EL (cell line): ENCODE data around the gene ADAM8.

Experiments used
- DNase-seq: peaks from one replicate; pipeline ENCODE4 v3.0.0-alpha.2; 2016

Gene ADAM8

DNA sequence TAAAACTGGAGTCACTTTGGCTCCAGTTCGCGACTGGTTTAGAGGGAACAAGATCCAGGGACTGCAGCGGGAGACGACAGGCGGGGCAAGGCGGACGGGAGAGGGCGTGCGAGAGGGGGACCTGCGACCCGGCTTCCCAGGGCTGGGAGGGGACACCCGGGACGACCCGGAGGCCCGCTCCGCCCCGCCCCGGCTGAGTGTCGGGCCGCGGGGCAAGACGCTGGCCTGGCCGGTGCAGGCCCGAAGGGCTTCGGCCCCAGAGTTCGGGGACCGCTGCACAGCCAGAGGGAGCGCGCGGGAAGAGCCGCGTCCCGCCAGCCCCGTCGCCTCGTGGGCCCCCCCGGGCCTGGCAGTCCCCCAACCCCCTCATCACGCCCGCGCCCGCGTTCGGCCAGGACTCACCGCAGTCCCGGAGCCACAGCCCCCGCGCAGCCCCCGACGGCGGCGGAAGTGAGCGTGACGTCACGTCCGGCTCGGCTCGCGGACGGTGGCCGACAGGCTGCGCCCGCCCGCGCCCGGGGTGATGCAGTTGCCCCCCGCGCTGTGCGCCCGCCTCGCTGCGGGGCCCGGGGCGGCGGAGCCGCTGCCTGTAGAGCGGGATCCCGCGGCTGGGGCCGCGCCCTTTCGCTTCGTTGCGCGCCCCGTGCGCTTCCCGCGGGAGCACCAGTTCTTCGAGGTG, 31.9 kb upstream of the ADAM8 start, which contains the start of the genes TUBGCP2 and ZNF511:
TUBGCP2 (minus strand) TSS at position 452 of the 679 bp plus-strand sequence. CDS start 5,931 bp downstream, outside the sequence.
ZNF511 (plus strand) TSS at position 494 of the 679 bp plus-strand sequence; CDS start at position 524, 30 bp downstream.
- DNase-seq = peak; percentile 81

DNA sequence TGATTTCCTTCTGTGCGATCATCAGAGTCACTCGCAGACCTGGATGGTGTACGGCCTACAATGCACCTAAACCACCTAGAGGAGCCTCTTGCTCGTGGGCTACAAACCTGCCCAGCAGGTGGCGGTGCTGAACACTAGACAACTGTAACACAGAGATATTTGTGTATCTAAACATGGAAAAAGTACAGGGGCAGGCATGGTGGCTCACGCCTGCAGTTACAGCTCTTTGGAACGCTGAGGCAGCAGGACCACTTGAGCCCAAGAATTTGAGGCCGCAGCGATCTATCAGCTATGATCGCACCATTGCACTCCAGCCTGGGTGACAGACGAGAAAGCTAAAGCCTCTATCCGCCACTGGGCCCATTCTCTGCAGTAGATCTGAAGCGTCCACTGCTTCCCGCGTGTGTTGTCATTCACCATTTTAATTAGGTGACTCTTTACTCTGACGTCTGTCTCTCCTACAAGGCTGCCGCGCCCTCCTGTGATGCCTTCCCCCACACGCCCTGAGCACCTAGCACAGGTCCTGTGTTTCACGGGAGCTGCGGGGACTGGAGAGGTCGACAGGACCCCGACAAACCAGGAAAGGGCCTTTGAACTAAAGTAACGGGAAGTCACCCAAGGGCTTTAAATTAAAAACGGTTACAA, 31.2 kb upstream of the ADAM8 start:
- peak; percentile 59 for DNase-seq

DNA sequence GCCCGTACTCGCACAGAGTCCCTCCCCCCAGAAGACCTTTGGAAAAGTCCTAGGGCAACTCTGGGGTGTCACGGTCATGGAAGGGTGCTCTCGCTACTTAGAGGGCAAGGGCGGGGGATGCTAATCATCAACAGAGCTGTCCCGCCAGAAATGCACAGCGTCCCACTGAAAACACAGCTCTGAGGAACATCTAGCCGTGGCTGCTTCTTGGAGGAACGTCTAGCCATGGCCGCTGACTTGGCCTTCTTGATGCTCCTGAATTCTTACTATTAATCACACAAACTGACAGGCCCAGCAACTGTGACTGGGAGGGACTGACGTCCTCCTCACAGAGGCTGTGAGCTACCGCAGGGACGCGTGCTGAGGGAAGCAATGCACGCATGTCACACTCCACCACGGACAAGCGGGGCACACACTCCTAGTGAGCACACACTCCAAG, 30.3 kb upstream of the ADAM8 start:
- no peak for DNase-seq

DNA sequence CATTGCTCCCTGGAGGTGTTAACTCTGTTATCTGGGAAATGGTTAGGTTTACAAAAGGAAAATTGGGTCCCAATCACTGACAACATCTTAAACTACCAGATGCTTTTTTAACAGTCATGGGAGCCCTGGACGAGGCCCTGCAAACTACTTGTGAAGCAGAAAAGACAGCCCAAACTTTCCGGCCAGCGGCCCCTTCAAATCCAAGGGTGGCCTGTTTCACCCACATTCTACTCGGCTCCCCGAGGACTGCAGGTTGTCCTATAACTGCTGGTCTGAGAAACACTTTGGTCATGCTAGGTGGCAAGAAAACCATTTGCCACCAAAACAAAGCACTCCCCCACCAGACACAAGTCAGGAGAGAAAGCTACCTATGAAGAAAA, 29.4 kb upstream of the ADAM8 start:
- no peak for DNase-seq

DNA sequence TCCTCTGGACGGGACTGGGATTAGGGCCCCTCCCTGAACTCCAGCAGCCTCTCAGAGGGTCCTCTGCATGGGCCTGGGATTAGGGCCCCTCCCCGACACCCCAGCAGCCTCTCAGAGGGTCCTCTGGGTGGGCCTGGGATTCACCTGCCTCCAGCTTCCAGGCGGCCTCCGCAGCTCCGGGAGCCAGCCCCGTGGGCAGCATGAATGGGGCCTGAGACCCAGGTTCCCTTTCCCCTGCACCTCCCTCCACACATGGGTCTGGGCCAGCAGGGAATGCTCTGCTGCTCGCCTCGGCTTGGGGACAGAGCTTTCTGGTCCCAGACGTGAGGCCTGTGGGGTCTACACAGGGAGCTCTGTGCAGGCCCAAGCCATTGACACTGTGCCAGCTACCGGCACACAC, 26.5 kb upstream of the ADAM8 start:
- no peak for DNase-seq

DNA sequence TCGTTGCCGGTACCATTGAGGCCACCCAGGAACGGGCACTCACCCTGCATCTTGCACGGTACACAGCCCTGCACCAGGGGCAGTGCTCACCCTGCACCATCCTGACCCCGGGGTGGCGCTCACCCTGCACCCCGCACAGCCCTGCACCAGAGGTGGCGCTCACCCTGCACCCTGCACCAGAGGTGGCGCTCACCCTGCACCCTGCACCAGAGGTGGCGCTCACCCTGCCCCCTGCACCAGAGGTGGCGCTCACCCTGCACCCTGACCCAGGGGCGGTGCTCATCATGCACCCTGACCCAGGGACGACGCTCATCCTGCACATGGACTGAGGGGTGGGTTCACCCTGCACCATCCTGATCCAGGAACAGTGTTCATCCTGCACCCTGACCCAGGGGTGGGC, 25.6 kb upstream of the ADAM8 start:
- no peak for DNase-seq

DNA sequence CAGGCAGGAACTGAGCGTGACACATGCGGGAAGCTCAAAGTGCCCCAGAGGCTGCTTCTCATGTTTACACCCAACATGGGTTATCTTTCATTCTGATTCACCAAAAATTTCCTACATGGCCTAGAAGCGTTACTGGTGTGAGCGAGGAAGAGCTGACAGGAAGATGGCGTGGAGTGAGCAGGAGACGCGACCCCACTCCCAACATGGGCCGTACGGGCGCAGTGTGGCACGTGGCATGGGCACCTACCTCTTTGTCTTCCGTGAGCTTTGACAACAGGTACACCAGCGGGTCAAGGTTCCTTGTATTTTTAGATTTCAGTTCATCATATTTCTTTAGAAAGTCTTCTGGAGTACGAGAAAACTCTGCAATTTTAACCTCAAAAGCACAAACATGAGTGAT, 23.1 kb upstream of the ADAM8 start:
- no peak for DNase-seq

DNA sequence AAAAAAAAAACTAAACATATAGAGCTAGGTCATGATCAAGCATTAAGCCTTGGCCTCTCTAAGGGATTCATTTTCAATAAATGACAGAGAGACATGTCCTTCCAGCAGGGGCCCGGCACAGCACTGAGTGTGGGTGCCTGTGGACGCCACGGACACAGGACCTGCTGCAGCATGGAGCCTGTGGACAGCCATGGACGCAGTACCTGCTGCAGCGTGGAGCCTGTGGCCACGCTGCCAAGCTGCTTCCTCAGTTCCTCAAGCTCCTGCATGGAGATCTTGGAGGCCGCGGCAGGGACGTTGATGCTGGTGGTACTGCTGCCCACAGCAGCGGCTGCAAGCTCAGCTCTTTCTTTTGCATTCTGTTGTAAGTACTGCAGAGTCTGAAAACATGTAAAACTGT, 22.6 kb upstream of the ADAM8 start:
- no peak for DNase-seq

DNA sequence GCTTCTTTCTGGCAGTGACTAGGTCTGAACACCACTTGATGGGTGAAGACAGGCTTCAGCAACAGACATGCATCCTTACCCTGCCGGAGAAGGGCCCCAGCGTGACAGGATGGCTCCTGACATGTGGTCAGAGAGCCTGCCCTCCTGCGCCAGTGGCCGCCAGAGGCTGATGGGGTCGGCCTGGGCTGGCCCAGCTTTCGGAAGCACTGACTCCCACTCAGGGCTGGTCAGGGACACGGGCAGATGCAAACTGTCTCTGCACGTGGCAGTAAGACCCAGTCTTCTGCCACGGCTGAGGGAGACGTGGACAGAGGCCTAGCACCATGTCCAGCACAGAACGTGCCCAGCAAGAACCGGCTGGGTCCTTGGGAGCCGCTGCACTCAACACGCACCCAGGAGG, 21.8 kb upstream of the ADAM8 start:
- DNase-seq = no peak

DNA sequence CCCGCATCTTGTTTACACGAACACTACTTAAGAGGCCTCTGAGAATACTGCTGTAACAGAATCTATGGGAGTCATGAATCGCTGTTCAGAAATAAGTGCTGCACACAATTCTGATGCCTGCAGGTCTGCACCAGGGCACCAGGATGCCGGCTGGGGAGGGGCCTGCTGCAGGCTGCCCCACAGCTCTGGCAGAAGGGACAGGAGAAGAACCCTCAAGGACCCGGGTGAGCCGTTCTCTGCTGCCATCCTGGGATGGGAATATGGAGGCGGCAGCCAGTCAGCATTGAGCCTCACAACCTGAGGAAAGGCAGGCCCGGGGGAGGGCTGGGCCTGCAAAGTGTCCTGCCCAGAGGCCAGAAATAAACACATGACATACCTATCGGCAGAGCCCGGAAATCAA, 20.8 kb upstream of the ADAM8 start:
- no peak for DNase-seq

DNA sequence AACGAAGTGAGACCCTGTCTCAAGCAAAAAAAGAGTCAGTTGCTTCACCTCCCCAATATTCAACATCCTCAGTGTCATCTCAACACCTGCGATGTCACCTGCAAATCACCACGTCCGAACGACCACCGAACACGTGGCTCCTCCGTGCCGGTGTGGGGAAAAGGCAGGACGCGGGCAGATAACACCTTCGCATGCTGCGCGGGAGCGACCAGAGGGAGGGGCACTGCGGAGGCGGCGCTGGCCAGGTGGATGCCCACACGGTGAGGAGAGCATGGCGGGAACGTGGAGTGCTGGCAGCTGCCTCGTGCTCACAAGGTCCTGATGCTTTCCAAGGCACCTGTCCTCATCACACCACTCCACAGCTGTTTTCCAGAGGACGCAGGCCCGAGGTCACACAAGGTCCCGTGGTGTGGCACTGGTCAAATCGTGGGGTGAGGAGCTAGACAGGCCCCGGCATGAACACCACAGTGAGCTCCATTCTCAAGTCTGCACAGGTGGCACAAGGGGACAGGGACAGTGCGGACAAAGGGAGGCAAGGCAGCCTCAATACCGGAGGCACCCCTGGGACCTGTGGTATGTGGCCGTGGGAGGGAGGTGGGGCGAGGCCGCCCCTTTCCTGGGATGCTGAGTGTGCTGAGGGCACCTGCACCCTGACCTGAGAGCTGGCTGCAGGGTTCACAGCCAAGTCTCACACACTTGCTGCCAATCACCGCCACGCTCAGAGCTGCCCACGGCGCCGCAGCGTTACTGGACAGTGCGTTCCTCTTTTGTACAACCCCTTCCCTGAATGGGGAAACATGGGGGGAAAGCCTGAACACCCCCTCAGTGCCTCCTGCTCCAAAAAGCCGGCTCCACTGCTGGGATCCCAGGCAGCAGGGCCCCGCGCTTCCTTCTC, 19.0 kb upstream of the ADAM8 start:
- no peak for DNase-seq

DNA sequence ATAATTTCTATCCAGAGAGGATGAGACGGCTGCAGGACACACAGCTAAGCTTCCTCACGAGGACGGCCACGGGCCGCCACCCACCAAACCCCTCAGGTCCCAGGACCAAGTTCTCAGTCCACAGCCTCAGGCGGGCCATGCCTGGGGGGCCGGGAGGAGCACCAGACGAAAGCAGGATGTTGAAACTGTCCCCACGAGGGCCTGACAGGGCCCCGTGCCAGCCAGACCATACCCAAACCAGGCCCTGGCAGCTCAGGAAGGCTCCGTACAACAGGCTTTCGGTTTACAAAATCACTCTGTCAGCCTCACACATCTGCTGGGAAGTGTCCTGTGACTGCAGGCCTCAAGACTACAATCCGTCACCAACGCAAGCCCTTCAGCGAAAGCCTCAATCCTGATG, 17.5 kb upstream of the ADAM8 start:
- DNase-seq = no peak

DNA sequence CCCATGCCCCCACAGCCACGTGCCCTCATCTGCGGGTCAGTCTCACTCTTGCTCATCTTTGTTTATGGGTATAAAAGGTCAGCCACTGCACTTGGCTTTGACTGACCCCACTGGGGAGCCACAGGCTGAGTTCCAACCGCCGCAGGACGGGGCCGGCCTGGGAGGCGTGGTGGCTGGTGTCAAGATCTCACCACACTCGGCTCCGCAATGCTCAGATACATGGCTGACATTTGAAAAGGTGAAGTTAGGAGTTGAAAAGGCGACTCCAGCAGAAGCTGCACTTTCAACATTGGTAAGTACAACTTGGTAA, 17.1 kb upstream of the ADAM8 start:
- no peak for DNase-seq

DNA sequence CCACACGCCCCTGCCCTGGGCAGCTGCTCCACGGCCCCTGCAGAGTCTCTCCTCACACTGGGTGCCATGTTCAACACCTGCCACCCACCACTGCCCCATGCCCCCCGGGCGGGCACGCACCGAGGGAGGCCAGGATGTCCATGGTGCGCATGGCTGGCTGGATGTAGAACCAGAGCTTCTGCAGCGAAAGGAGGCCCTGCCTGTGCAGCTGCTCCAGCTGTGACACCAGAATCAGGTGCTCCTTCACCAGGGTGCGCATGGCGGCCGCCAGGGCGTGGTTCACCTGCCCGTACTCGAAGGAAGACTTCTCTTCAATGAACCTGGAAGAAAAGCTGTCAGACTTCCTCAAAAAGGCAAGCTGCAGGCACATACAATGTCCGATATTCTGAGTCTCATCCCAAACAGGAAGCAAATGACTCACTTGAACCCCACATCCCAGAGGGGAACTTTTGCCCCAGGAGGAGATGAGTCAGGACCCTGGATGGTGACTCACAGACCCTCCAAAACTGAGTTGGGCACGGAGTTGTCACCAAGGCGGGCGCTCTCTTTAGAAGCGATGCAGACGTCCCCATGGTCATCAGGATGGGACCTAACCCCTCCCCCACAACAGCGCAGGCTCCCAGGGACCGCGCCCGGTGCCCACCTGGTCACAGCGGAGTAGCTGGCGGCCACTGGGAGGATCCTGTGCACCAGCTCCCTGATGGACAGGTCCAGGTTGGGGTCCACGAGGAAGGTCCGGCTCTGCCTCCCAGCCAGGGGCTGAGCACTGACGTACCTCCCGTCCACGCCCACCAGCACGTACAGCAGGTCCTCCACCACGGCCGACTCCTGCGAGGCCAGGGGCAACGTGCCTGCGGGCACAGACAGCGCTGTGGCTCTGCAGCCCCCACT, 16.5 kb upstream of the ADAM8 start:
- peak; percentile 94 for DNase-seq

DNA sequence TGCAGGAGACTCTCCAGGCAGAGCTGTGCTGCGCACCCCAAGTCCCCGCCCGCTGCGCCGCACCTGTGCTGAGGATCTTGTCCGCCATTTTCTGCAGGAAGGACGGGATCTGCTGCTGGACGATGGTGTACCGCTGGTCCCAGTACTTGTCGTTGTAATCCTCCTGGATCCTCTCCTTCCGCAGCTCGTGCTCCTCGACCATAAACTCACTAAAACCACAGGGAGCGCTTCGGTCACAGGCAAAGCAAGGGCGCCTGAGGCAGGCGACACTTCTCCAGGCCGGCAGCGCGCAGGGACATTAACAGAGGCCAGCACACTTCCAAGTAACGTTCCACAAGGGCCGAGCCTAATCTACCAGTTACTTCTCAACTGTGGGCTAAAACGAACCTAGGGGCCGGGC, 13.1 kb upstream of the ADAM8 start:
- no peak for DNase-seq

DNA sequence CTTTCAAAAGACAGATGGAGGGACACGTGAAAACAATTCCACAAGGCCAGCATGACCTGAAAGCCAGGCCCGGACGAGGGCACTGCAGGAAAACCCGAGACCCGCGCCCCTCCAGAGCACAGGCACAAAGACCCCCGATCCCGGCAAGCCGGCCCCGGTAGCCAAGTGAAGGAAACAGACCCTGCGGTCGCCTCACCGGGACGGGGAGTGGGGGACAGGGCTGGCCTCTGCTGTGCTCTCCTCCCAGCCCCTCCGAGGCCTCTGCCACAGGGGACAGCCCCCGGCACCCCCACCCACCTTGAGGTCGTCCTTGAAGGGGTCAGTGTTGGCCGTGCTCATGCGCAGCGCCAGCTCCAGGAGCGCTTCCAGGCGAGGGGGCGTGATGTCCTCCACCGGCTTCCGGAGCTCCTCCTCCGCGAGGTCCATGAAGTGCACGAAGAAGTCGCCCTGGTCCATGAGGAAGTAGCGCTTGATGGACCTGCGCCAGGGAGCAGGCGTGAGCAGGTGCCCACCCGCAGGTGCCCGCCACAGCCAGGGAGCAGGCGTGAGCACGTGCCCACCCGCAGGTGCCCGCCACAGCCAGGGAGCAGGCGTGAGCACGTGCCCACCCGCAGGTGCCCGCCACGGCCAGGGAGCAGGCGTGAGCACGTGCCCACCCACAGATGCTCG, 11.3 kb upstream of the ADAM8 start:
- no peak for DNase-seq

DNA sequence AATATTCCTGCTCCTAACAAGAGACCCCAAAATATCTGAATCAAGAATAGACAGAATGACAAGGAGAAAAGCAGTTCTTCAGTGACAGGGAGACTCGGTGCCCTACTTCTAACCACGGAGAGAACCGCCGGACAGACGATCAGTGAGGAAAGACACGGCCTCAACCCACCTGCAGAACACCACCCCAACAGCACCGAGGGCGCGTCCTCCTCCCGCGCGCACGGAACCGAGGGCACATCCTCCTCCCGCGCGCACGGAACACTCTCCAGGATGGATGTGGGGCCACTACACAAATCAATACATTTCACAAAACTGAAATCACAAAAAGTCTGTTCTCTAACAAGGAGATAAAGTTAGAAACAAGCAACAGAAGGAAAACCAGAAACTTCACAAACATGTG, 9.7 kb upstream of the ADAM8 start:
- no peak for DNase-seq

DNA sequence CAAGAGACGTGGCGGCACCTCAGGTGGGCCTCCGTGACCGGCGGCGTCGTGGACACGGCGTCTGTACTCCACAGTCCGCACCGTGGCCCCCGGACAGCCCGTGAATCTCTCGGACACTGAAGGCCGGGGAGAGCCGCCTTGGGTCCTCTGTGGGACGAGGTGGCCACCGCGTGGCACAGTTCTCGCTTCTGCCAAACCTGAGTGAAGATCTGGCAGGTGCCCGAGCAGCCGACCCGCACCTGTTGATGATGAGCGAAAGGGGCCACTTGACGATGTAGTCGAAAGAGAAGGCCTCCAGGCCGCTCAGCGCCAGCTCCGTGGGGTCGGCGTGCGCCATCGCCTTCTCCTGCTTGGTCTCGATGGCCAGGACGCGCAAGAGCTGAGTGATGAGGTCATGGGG, 8.5 kb upstream of the ADAM8 start:
- no peak for DNase-seq

DNA sequence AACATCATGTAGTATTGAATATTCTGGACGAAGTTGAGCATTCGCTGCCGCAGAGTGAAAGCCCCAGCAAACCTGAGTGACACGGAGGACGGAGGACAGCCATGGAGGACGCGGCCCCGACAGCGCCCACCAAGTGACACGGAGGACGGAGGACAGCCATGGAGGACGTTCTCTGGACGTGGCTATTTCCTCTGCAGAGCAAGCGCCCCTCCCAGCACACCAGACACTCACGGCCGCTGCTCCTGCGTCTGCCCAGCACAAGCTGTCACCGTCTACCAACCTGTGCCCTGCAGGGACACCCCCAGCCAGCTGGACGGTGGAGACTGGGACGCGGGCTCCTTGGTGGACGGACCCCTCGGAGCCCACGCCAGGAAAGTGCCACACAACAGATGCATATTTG, 7.3 kb upstream of the ADAM8 start:
- no peak for DNase-seq

DNA sequence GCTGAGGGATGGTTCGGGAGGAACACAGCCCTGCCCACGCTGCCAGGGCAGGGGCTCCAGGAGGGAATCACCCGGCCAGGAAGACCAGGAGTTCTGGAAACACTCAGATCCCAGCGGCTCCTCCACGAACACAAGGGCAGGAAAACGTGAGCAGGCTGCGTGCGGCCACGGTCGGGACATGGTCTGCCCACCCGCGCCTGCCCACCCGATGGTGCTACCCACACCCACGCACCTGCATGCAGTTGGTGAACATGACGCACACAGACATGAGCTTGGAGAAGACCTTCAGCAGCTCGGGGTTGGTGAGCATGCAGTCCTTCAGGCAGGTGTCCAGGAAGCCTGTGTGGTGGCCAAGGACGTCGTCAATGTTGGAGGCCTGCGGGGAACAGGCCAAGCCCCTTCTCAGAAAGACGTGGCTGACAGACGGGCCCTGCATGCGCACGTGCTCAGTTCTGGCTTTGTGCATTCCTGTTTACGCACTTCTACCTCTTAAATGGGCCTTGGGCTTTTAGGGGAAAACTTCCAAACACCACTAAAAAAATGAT, 6.2 kb upstream of the ADAM8 start:
- DNase-seq = no peak

DNA sequence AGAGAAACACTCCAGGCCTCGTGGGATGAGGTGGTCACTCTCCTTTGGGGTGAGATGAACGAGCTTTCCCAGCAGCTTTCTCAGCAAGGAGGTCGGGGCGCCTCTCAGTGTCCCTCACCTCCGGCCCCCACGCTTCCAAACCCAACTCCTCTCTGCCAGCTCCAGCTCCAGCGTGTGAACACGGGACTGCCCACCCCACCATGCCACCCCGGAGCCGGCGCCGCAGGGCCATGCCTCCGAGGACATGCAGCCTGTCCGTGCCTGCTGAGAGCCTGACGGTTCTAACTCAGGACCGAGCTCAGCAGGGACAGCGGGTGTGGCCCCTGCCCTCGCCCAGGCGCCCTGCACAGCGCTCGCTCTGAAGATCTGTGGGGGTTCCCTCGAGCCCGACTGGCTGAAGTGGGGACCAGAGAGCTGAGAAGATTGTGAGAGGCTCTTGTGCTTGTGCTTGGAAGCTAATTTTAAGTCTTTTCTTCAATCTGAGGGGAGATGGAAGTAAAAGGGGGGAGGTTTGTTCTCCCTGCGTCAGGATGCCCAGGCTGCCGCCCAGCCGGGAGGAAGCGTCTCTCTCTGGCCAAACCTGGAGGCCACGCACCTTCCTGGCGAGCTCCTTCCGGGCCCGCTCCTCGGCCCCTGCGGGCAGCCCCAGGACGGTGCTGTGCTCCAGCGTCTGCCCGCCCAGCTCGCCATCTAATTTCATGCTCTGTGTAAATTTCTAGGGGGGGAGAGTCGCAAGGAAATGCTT, 5.1 kb upstream of the ADAM8 start:
- DNase-seq = no peak
